Activated T-cell treated with anti-CD3 and anti-CD28 coated beads, Interleukin-2, amount 50 U/mL, for 72 hours (primary cell): ENCODE results near the gene PLCB3. TPM values are rescaled to one million over a fixed set of nuclear protein-coding genes. Genes with fewer than 3 reads are reported as not detected.

ENCODE experiments used
- ATAC-seq, 2 donors: fragments of 150-1000 bp; cut with Tn5 transposase; replicated peaks in 1 of 2; 2 replicates each; pipeline ENCODE4 v1.10.0; 2021; ENCODE audit warnings: moderate library complexity in 2 of 2, mild to moderate bottlenecking in 1 of 2
- DNase-seq, 2 donors: peaks; one replicate each; pipeline ENCODE4 v3.0.0; 2021 to 2022; ENCODE audit warnings: mixed read lengths in 1 of 2
- H3K27ac Mint-ChIP-seq: one replicate; pipeline ENCODE4 v1.8.0; 2022; ENCODE audit warnings: mild to moderate bottlenecking, moderate library complexity, mixed read lengths
- H3K27me3 Mint-ChIP-seq: one replicate; pipeline ENCODE4 v1.8.0; 2022; ENCODE audit warnings: low read depth, mixed read lengths
- H3K36me3 Mint-ChIP-seq, 2 donors: one replicate each; pipeline ENCODE4 v1.8.0; 2022; ENCODE audit warnings: mixed read lengths in 2 of 2, mild to moderate bottlenecking in 1 of 2; ENCODE audit not compliant: insufficient read depth in 2 of 2
- H3K4me1 Mint-ChIP-seq: one replicate; pipeline ENCODE4 v1.8.0; 2022; ENCODE audit warnings: low read depth, mixed read lengths
- H3K4me3 Mint-ChIP-seq, 2 donors: one replicate each; pipeline ENCODE4 v1.8.0; 2022; ENCODE audit warnings: mild to moderate bottlenecking in 2 of 2, mixed read lengths in 2 of 2, moderate library complexity in 2 of 2
- H3K9me3 Mint-ChIP-seq, 2 donors: one replicate each; pipeline ENCODE4 v1.8.0; 2022; ENCODE audit warnings: mixed read lengths in 2 of 2
- total RNA-seq, 2 donors: library from RNA; stranded (reverse); gene quantifications; one replicate each; pipeline ENCODE4 v1.2.3, GENCODE V29; 2022

The PLCB3 gene
- total RNA-seq, 2 donors from 2014 or later: 9.1 to 10.5 TPM

DNA sequence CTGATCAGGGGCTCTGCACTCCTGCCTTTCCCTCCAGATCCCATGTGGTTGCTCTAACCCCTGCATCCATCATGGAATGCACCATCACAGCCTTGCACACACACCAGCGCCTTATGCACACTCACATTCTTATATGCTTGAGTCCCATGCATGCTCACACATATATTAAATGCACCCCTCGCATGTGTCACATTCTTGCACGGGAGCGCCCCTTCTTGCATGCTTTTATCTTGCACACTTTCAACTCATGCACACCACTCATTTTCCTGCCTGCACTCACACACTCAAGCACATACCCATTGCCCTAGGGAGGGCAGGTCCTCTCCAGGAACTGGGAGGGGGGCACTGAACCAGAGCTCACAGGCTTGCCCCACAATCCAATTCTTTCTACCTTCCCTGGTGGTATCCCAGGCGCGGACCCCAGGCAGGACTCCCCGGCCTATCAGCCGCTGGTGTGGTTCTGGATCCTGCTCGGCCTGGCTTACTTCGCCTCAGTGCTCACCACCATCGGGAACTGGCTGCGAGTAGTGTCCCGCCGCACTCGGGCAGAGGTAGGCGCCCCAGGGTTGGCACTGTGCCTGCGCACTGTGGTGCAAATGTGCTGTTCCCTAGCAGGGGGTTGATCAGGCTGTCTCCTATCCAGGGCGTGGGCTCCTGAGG lies 46.5 kb downstream of the PLCB3 start:
- no peaks in the 10 kb centered on the region for H3K36me3 Mint-ChIP-seq
- H3K4me1 Mint-ChIP-seq: peaks cover 14% of the 10 kb centered on the region
- ATAC-seq: no peak
- H3K27me3 Mint-ChIP-seq: peaks cover 87% of the 10 kb centered on the region
- H3K4me3 Mint-ChIP-seq: no peak overlapping the region
- H3K9me3 Mint-ChIP-seq: no peaks in the 10 kb centered on the region
- no peak for DNase-seq
- no peak overlapping the region for H3K27ac Mint-ChIP-seq

DNA sequence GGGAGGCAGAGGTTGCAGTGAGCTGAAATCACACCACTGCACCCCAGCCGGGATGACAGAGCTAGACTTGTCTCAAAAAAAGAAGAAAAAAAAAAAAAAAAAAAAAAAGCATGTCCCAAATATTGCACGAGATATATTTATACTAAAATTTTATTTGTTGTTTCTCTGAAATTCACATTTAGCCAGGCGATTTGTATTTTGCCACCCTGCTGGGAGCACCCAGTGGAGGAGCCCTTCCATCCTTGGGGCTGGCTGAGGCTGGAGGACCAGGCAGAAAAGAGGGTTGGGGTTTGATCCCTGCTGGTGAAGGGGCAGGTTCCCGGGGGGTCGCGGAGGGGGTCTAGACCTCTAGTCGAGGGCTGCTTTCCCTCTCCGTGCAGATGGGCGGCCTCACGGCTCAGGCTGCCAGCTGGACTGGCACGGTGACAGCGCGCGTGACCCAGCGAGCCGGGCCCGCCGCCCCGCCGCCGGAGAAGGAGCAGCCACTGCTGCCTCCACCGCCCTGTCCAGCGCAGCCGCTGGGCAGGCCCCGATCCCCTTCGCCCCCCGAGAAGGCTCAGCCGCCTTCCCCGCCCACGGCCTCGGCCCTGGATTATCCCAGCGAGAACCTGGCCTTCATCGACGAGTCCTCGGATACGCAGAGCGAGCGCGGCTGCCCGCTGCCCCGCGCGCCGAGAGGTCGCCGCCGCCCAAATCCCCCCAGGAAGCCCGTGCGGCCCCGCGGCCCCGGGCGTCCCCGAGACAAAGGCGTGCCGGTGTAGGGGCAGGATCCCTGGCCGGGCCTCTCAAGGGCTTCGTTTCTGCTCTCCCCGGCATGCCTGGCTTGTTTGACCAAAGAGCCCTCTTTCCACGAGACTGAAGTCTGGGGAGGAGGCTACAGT lies 47.9 kb downstream of the PLCB3 start:
- ATAC-seq (no peak), DNase-seq (no peak)
- no peaks in the 10 kb centered on the region for H3K9me3 Mint-ChIP-seq
- no peak overlapping the region for H3K27ac Mint-ChIP-seq
- peaks cover 27% of the 10 kb centered on the region for H3K4me1 Mint-ChIP-seq
- H3K36me3 Mint-ChIP-seq: no peaks in the 10 kb centered on the region
- H3K4me3 Mint-ChIP-seq: peak overlapping the region; percentile 84 to 85
- H3K27me3 Mint-ChIP-seq: peaks cover 74% of the 10 kb centered on the region

DNA sequence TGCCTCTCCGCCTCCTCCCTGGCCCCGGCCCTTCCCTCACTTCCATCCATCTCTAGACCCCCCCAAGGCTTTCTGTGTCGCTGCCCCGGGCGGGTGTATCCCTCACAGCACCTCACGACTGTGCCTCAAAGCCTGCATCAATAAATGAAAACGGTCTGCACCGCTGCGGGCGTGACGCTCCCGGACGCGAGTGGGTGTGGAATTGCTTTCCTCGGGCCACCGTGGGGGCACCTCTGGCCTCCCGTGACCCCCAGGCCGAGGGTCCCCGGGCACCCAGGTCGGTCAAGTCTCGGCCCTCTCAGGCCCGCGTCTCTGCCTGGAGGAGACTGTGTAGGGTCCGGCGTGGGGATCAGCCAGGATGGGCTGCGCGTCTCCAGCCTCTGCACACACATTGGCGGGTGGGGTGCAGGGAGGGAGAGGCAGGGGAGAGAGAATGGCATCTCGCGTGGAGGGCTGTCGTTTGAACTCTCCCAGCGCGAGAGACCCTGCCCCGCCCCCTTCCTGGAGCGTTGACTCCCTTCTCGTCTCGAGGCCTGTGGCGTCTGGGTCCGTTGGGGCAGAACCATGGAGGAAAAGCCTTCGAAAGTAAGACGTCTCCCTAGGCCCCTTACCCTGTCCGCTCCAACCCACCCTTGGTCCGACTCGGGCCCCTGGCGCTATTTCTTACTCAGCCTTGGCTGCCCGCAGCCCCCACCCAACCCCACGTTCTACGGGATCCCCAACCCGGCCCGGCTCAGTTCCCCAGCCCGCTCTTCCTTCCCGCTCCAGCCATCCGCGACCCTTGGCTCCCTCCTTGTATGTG lies 48.7 kb downstream of the PLCB3 start, which contains the start of gene CATSPERZ:
CATSPERZ (plus strand) TSS at position 512 of the 802 bp plus-strand sequence; CDS start at position 565, 53 bp downstream.
- H3K27ac Mint-ChIP-seq: no peak within 1 kb of the TSS
- peak within 1 kb of the TSS; percentile 84 to 85 for H3K4me3 Mint-ChIP-seq
- H3K9me3 Mint-ChIP-seq: no peaks in the 10 kb centered on the region
- peaks cover 65% of the 10 kb centered on the region for H3K27me3 Mint-ChIP-seq
- DNase-seq: no peak
- H3K4me1 Mint-ChIP-seq: peaks cover 32% of the 10 kb centered on the region
- no peaks in the 10 kb centered on the region for H3K36me3 Mint-ChIP-seq
- ATAC-seq: no peak

DNA sequence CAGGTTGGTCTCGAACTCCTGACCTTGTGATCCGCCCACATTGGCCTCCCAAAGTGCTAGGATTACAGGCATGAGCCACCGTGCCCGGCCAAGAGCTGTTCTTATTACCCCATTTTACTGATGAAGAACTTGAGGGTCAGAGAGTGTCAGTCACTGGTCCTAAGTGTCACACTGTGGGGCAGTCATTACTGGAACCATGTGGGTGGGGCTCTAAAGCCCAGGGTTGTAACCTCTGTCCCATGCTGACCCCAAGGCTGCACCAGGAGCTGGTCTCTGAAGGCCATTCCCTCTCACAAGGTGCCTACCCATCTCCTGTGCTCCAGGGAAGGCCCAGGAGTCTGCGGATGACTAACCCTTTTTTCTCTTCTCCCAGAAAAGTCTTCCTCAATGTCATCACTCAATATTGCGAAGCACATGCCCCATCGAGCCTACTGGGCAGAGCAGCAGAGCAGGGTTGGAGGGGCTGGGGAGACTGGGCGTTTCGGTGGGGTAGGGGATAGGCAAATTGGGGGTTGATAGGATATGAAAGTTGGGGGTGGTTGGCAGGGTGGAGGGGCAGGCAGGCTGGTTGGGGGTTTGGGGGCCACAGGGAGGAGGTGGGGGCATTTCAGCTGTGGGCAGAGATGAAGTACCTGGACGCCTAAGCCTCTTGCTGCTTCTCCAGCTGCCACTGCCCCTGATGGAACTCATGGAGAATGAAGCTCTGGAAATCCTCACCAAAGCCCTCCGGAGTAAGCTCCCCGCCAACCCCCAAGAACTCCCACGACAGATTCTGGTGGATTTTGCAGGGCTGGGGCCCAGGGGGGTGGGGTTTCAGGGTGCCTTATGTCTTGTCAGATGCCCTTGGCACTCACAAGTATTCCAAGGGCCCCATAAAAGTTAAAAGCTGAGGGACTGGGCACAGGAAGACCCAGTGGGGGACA lies 52.0 kb downstream of the PLCB3 start:
- DNase-seq (no peak), ATAC-seq (no peak)
- Mint-ChIP-seq H3K27ac (no peak overlapping the region), H3K9me3 (no peaks in the 10 kb centered on the region), H3K36me3 (peaks cover 0 to 10% of the 10 kb centered on the region in 2 donors), H3K4me3 (peak overlapping the region in 1 of 2 donors; percentile 95), H3K4me1 (peaks cover 51% of the 10 kb centered on the region), H3K27me3 (peaks cover 32% of the 10 kb centered on the region)

DNA sequence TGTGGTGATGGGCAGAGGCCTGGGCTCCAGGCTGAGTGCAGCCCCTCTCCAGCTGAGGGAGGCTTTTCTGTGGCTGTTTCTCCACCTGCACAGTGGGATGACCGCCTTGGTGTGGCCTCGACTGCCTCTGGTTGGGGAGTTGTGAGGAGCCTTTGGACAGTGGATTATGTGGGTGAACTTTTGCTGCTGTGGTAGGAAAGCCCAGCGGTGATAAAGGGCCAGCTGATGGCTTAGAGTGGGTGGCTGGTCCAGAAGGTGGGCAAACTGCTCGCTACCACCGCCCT lies 52.6 kb downstream of the PLCB3 start:
- peak overlapping the region; percentile 95 to 98 for H3K4me3 Mint-ChIP-seq
- no peak for DNase-seq
- no peak overlapping the region for H3K27ac Mint-ChIP-seq
- H3K36me3 Mint-ChIP-seq: peaks cover 0 to 10% of the 10 kb centered on the region in 2 donors
- H3K9me3 Mint-ChIP-seq: no peaks in the 10 kb centered on the region
- H3K27me3 Mint-ChIP-seq: peaks cover 26% of the 10 kb centered on the region
- peaks cover 51% of the 10 kb centered on the region for H3K4me1 Mint-ChIP-seq
- no peak for ATAC-seq

DNA sequence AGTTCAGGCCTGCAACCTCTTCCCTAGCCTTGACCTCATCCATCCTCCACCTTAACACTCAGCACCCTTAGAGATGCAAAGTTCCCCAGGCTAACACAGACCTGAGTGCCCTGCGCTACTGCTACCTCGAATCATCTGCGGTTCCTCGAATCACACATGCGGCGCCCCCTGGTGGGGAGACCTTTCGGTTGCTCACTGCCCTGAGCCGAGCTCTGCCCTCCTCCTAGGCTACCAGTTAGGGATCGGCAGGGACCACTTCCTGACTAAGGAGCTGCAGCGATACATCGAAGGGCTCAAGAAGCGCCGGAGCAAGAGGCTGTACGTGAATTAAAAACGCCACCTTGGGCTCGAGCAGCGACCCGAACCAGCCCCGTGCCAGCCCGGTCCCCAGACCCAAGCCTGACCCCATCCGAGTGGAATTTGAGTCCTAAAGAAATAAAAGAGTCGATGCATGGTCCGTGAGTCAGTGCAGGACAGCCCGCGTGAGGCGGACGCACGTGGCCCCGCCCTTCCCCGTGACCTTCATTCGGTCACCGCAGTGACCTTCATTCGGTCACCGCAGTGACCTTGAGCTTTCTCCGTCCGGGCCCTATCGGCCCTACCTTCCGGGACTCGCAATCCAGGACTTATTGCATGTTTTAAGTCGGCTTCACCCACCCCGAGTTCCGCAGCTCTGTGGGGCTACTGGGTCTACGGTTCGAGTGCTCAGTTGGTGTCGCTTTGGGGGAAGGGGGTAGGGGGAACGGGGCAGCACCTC lies 53.2 kb downstream of the PLCB3 start:
- ATAC-seq (peak; percentile 47), DNase-seq (peak; percentile 96 to 97)
- H3K27ac Mint-ChIP-seq: peak overlapping the region; percentile 97
- H3K4me3 Mint-ChIP-seq: peak overlapping the region; percentile 95 to 98
- peaks cover 50% of the 10 kb centered on the region for H3K4me1 Mint-ChIP-seq
- H3K9me3 Mint-ChIP-seq: no peaks in the 10 kb centered on the region
- H3K27me3 Mint-ChIP-seq: peaks cover 23% of the 10 kb centered on the region
- H3K36me3 Mint-ChIP-seq: peaks cover 0 to 10% of the 10 kb centered on the region in 2 donors

DNA sequence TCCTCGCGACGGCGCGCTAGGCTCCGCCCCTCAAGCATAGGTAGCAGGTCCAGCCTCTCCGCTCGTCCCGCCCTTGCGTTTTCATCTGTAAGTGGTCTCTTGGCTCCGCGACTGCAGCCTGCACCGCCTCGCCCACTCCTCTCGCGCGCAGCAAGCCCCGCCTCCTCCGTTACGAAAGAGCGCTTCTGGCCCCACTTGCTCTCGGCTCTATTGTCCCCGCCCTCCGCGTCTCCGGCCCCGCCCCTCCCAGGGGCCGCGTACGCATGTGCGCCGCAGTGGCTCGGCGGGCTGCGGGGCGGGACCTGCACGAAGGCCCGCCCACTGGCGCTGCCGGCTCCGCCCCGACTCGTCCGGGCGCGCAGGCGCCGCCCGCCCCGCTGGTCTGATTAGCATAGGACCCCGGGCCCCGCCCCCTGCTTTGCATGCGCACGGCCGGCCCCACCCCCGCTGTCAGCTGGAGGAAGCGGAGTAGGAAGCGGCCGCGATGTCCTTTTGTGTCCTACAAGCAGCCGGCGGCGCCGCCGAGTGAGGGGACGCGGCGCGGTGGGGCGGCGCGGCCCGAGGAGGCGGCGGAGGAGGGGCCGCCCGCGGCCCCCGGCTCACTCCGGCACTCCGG lies 53.9 kb downstream of the PLCB3 start, which contains the start of gene ESRRA:
ESRRA (plus strand) TSS at position 450 of the 616 bp plus-strand sequence. CDS start 1,656 bp downstream, outside the sequence.
- peaks cover 0 to 10% of the 10 kb centered on the region in 2 donors for H3K36me3 Mint-ChIP-seq
- H3K27me3 Mint-ChIP-seq: peaks cover 19% of the 10 kb centered on the region
- peak within 1 kb of the TSS; percentile 97 for H3K27ac Mint-ChIP-seq
- peak within 1 kb of the TSS; percentile 98 to 100 for H3K4me3 Mint-ChIP-seq
- ATAC-seq (peak; percentile 77 to 79), DNase-seq (peak; percentile 100)
- H3K4me1 Mint-ChIP-seq: peaks cover 49% of the 10 kb centered on the region
- H3K9me3 Mint-ChIP-seq: no peaks in the 10 kb centered on the region

DNA sequence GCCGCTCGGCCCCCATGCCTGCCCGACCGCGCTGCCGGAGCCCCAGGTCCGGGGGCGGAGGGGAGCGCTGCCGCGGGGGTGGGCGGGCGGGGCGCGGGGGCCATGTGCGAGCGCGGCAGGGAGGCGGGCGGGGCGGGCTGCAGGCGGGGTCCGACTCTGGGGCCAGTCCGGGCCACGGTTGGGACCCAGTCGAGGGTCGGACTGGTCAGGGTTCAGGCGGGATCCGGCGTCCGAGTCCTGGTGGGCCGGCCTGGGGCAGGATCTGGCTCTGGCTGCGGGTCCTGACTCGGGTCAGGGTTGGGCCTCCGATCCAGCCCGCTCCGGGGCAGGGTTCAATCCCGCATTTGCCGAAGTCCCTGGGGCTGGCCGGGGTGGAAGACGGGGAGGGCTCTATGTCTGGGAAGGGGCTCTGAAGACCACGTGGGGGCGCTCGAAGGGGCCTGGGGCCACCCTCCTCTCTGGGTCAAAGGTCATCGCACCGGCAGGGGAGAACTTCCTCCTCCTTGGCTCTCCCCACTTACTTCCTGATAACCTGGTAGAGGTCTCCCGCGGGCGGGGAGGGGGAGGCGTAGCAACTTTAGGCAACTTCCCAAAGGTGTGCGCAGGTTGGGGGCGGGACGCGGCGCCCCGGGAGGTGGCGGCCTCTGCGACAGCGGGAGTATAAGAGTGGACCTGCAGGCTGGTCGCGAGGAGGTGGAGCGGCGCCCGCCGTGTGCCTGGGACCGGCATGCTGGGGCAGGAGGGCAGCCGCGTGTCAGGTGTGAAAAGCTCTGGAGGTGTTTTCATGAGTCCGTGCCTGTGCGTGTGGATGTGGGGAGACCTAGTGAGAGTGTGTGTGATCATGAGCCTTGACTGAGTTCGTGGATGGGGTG lies 54.6 kb downstream of the PLCB3 start:
- Mint-ChIP-seq H3K27ac (peak overlapping the region; percentile 23), H3K27me3 (peaks cover 11% of the 10 kb centered on the region), H3K36me3 (peaks cover 0 to 10% of the 10 kb centered on the region in 2 donors), H3K9me3 (no peaks in the 10 kb centered on the region), H3K4me1 (peaks cover 44% of the 10 kb centered on the region), H3K4me3 (peak overlapping the region; percentile 93 to 100)
- DNase-seq (peak; percentile 79 to 82), ATAC-seq (peak; percentile 31 to 34)

DNA sequence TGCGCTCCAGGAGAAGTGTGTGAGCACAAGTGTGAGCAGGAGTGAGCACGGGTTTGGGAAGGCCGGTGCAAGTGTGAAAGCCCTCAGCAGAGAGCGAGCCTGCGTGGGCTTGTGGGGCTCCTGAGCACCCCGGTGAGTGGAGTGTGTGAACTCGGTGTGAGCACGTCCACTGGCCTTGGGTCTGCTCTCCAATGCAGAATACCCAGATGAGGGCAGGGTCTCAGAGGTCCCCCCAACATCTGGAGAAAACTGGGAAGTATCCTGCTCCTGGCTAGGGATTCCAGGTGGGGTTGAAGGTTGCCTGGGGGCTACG lies 55.2 kb downstream of the PLCB3 start:
- H3K9me3 Mint-ChIP-seq: no peaks in the 10 kb centered on the region
- peaks cover 42% of the 10 kb centered on the region for H3K4me1 Mint-ChIP-seq
- DNase-seq: no peak
- peak overlapping the region; percentile 23 for H3K27ac Mint-ChIP-seq
- ATAC-seq: no peak
- peak overlapping the region; percentile 93 to 100 for H3K4me3 Mint-ChIP-seq
- peaks cover 0 to 10% of the 10 kb centered on the region in 2 donors for H3K36me3 Mint-ChIP-seq
- H3K27me3 Mint-ChIP-seq: peaks cover 5% of the 10 kb centered on the region

DNA sequence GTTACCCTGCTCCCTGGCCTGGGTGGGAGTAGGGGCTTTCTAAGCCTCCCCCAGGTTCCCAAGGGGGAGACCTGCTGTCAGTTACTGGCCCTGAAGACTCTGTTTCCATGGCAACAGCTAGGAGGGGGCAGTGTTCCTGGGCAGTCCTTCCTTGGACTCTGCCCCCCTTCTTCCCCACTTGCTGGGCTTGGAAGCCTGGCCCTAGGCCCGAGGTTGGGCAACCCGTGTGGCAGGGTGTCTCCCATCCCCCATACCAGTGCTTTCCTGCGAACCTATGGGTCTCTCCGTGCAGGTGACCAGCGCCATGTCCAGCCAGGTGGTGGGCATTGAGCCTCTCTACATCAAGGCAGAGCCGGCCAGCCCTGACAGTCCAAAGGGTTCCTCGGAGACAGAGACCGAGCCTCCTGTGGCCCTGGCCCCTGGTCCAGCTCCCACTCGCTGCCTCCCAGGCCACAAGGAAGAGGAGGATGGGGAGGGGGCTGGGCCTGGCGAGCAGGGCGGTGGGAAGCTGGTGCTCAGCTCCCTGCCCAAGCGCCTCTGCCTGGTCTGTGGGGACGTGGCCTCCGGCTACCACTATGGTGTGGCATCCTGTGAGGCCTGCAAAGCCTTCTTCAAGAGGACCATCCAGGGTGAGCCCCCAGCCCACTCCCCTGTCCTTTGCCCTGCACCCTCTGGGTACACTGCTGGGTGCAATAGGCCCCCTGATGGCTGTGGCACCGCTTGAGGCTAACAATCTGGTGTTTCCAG lies 55.7 kb downstream of the PLCB3 start:
- peaks cover 0 to 10% of the 10 kb centered on the region in 2 donors for H3K36me3 Mint-ChIP-seq
- no peaks in the 10 kb centered on the region for H3K9me3 Mint-ChIP-seq
- peaks cover under 1% of the 10 kb centered on the region for H3K27me3 Mint-ChIP-seq
- no peak overlapping the region for H3K27ac Mint-ChIP-seq
- no peak for DNase-seq
- no peak for ATAC-seq
- H3K4me1 Mint-ChIP-seq: peaks cover 42% of the 10 kb centered on the region
- H3K4me3 Mint-ChIP-seq: peak overlapping the region; percentile 93 to 100
